ENCODE measurements around the gene SWSAP1. TPM values are rescaled to one million over a fixed set of nuclear protein-coding genes. Genes with fewer than 3 reads are reported as not detected.

SWSAP1 gene
- total RNA-seq, 1 experiment from 2014 or later = 1.4 TPM

DNA sequence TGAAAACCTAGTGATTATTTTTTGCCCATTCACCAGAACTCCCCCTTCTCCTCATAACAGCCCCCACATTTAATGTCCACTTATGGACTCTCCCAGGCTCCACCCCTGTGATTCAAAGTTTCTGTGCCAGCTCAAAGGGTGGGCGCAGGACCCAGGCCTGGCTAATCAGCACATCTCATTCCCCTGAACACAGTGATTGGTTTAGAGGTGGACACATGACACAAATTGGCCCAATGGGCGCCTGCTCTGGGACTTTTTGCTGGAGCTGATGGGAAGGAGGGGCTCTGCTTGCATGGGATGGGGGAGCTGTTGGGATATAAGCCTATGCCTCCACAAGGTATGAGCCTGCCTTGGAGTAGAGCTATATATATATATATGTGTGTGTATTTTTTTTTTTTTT is 15.9 kb downstream of the SWSAP1 start:
- TF ChIP-seq CTCF (IDR thresholded peaks at IDR 0.05; ENCODE audit: unreplicated experiment) = no peak
- POLR2A ChIA-PET = no interaction called here
- H3K4me3 Mint-ChIP-seq (ENCODE audit: unreplicated experiment) = no peak overlapping the region

GRCh38 chr19:11390933-11391680 is 16.6 kb downstream of the SWSAP1 start:
- DNase-seq (ENCODE audit: unreplicated experiment) = no peak
- H3K4me1 Mint-ChIP-seq (ENCODE audit: insufficient read depth, unreplicated experiment) = no peaks in the 10 kb centered on the region
- H3K36me3 Mint-ChIP-seq (ENCODE audit: insufficient read depth, unreplicated experiment) = no peaks in the 10 kb centered on the region
- H3K4me3 Mint-ChIP-seq (ENCODE audit: unreplicated experiment) = no peak overlapping the region
- intact Hi-C loops (cut with micrococcal nuclease) = no loop called here
- no peak for TF ChIP-seq CTCF (IDR thresholded peaks at IDR 0.05; ENCODE audit: unreplicated experiment)
- H3K27ac Mint-ChIP-seq (ENCODE audit: low read depth, unreplicated experiment) = no peak overlapping the region
- ChIA-PET POLR2A (interaction anchor here (0.9 kb wide), 1 partner anchor 17 kb away, joined by 3 read pairs; the partner anchor contains the start of gene SWSAP1), CTCF (interaction anchor here (0.6 to 2.0 kb wide), 7 partner anchors 8 to 116 kb away, joined by 3 to 9 read pairs (median 4); no protein-coding TSS in a partner anchor)
- BruUV-seq (replicated peaks) = no TSS peak
- H3K9me3 Mint-ChIP-seq (ENCODE audit: unreplicated experiment) = no peaks in the 10 kb centered on the region
- H3K27me3 Mint-ChIP-seq (ENCODE audit: insufficient read depth, unreplicated experiment) = no peaks in the 10 kb centered on the region

More for the DNA sequence above, 15.9 kb downstream of the SWSAP1 start:
- H3K27ac Mint-ChIP-seq (ENCODE audit: low read depth, unreplicated experiment) = no peak overlapping the region
- BruUV-seq (replicated peaks) = no TSS peak
- H3K9me3 Mint-ChIP-seq (ENCODE audit: unreplicated experiment) = no peaks in the 10 kb centered on the region
- H3K4me1 Mint-ChIP-seq (ENCODE audit: insufficient read depth, unreplicated experiment) = no peaks in the 10 kb centered on the region
- DNase-seq (ENCODE audit: unreplicated experiment) = no peak
- CTCF ChIA-PET = interaction anchor here (2.0 kb wide), 1 partner anchor 13 kb away, joined by 6 read pairs; no protein-coding TSS in a partner anchor
- H3K27me3 Mint-ChIP-seq (ENCODE audit: insufficient read depth, unreplicated experiment) = no peaks in the 10 kb centered on the region
- intact Hi-C loops (cut with micrococcal nuclease) = no loop called here
- no peaks in the 10 kb centered on the region for H3K36me3 Mint-ChIP-seq (ENCODE audit: insufficient read depth, unreplicated experiment)

DNA sequence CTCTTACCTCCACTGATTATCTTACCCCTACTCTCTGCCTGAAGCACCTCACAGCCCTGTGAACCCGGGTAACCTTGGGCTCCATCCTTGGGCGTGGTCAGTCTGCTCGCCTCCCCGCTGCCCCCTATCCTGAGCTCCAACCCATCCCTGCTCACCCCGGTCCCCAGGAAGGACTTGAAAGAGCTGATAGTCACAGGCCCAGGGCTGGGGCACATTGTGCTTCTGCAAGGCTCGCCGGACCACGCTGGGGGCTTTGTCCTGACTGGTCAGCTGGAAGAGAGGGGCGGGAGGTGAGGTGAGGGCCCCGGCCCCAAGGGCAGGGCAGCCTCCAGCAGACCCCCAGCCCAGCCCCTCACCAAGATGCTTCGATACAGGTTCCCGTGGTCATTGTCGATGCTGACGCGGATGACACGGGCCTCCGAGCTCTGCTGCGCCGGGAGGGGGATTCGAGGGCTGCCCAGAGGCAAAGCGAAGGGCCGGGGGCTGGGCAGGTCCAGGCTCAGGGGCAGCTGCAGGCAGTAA is 22.7 kb downstream of the SWSAP1 start:
- H3K36me3 Mint-ChIP-seq (ENCODE audit: insufficient read depth, unreplicated experiment) = no peaks in the 10 kb centered on the region
- H3K4me1 Mint-ChIP-seq (ENCODE audit: insufficient read depth, unreplicated experiment) = no peaks in the 10 kb centered on the region
- no peak for DNase-seq (ENCODE audit: unreplicated experiment)
- no peaks in the 10 kb centered on the region for H3K27me3 Mint-ChIP-seq (ENCODE audit: insufficient read depth, unreplicated experiment)
- intact Hi-C loops (cut with micrococcal nuclease) = no loop called here
- H3K9me3 Mint-ChIP-seq (ENCODE audit: unreplicated experiment) = no peaks in the 10 kb centered on the region
- H3K4me3 Mint-ChIP-seq (ENCODE audit: unreplicated experiment) = no peak overlapping the region
- ChIA-PET CTCF (interaction anchor here (0.6 kb wide), 1 partner anchor 66 kb away, joined by 3 read pairs; no protein-coding TSS in a partner anchor), POLR2A (no interaction called here)
- TF ChIP-seq CTCF (IDR thresholded peaks at IDR 0.05; ENCODE audit: unreplicated experiment) = no peak
- H3K27ac Mint-ChIP-seq (ENCODE audit: low read depth, unreplicated experiment) = no peak overlapping the region
- no TSS peak for BruUV-seq (replicated peaks)

GRCh38 chr19:11399667-11400066 is 25.2 kb downstream of the SWSAP1 start:
- no peaks in the 10 kb centered on the region for H3K9me3 Mint-ChIP-seq (ENCODE audit: unreplicated experiment)
- H3K27ac Mint-ChIP-seq (ENCODE audit: low read depth, unreplicated experiment) = no peak overlapping the region
- TF ChIP-seq CTCF (IDR thresholded peaks at IDR 0.05; ENCODE audit: unreplicated experiment) = no peak
- DNase-seq (ENCODE audit: unreplicated experiment) = no peak
- intact Hi-C loops (cut with micrococcal nuclease) = no loop called here
- BruUV-seq (replicated peaks) = no TSS peak
- H3K4me1 Mint-ChIP-seq (ENCODE audit: insufficient read depth, unreplicated experiment) = no peaks in the 10 kb centered on the region
- no peaks in the 10 kb centered on the region for H3K27me3 Mint-ChIP-seq (ENCODE audit: insufficient read depth, unreplicated experiment)
- H3K36me3 Mint-ChIP-seq (ENCODE audit: insufficient read depth, unreplicated experiment) = no peaks in the 10 kb centered on the region
- H3K4me3 Mint-ChIP-seq (ENCODE audit: unreplicated experiment) = no peak overlapping the region
- POLR2A ChIA-PET = no interaction called here
- CTCF ChIA-PET = interaction anchor here (0.7 to 1.6 kb wide), 2 partner anchors 18 to 104 kb away, joined by 3 to 5 read pairs; no protein-coding TSS in a partner anchor
